NCI-H2196 treated with DMSO at 0.1 percent for 48 hours (cell line): ENCODE results near the gene RPS6KL1.

Experiments used
- DNase-seq: peaks from one replicate; lab custom pipeline; 2025; ENCODE audit not compliant: unreplicated experiment; lab: John Stamatoyannopoulos, UW

RPS6KL1 gene

GRCh38 chr14:74858022-74858421 lies 65.0 kb downstream of the RPS6KL1 start:
- no peak for DNase-seq

GRCh38 chr14:74856366-74856765 lies 66.7 kb downstream of the RPS6KL1 start:
- DNase-seq, result no peak

- DNase-seq, result peak; percentile 16
Observed at GRCh38 chr14:74855945-74856344, 67.1 kb downstream of the RPS6KL1 start.

- DNase-seq, result no peak
Observed at GRCh38 chr14:74855021-74855420, 68.0 kb downstream of the RPS6KL1 start.
